Coronary artery (tissue), 2 donors: ENCODE results near the gene SCGB3A1.

Experiments used
- DNase-seq: peaks from one replicate; pipeline ENCODE4 v3.0.0-alpha.2; 2017; ENCODE audit warnings: low spot score
- H3K27ac ChIP-seq, 2 donors: fragments of 200-600 bp; sonication (generic); one replicate each; pipeline ENCODE4 v1.5.1; 2016 to 2019
- H3K4me3 ChIP-seq: fragments of 200-600 bp; sonication (generic); 2 replicates; pipeline ENCODE4 v1.5.1; 2016; ENCODE audit warnings: mild to moderate bottlenecking, moderate library complexity
- TF ChIP-seq, protein P1 (sequence below): fragments of 200-600 bp; sonication (generic); IDR thresholded peaks from one replicate; pipeline ENCODE4 v1.5.1; 2019; ENCODE audit warnings: antibody characterized with exemption

The SCGB3A1 gene

DNA sequence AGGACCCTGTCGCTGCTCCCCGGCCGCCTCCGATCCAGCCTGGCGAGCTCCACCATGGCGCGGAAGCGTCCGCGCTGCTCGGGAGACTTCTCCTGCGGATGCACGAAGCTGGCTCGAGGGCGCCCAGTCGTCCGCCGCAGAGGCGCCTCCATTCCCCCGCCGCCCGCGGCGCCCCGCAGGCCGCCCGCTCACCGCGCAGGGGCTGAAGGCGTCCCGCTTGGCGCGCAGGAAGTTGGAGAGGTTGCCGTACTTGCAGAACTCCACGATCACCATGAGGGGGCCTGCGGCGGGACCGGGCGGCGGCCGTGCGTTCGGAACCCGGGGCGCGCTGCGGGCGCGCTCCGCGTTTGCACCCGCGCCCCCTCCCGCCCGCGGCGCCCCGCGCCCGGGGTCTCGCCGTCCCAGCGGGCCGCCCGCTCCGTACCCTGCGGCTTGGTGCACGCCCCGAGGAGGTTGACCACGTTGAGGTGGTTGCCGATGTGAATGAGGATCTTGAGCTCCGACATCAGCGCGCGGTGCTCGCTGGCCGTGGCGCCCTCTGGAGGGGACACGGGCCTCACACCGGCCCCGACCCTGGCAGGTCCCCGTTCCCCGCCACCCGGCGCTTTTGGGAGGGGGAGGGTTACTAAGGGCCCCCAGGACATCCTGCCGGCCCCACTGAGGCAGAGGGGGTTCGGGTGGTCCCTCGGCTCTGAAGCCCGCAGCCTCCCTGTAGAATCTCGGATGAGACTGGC lies 27.7 kb upstream of the SCGB3A1 start:
- TF ChIP-seq, protein P1, sequence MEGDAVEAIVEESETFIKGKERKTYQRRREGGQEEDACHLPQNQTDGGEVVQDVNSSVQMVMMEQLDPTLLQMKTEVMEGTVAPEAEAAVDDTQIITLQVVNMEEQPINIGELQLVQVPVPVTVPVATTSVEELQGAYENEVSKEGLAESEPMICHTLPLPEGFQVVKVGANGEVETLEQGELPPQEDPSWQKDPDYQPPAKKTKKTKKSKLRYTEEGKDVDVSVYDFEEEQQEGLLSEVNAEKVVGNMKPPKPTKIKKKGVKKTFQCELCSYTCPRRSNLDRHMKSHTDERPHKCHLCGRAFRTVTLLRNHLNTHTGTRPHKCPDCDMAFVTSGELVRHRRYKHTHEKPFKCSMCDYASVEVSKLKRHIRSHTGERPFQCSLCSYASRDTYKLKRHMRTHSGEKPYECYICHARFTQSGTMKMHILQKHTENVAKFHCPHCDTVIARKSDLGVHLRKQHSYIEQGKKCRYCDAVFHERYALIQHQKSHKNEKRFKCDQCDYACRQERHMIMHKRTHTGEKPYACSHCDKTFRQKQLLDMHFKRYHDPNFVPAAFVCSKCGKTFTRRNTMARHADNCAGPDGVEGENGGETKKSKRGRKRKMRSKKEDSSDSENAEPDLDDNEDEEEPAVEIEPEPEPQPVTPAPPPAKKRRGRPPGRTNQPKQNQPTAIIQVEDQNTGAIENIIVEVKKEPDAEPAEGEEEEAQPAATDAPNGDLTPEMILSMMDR = no peak
- no peak overlapping the region for H3K27ac ChIP-seq
- peak overlapping the region; percentile 35 for H3K4me3 ChIP-seq
- DNase-seq = no peak

GRCh38 chr5:180618487-180618828 lies 27.2 kb upstream of the SCGB3A1 start:
- H3K27ac ChIP-seq = no peak overlapping the region
- H3K4me3 ChIP-seq = peak overlapping the region; percentile 35
- no peak for DNase-seq
- TF ChIP-seq, protein P1 = no peak

DNA sequence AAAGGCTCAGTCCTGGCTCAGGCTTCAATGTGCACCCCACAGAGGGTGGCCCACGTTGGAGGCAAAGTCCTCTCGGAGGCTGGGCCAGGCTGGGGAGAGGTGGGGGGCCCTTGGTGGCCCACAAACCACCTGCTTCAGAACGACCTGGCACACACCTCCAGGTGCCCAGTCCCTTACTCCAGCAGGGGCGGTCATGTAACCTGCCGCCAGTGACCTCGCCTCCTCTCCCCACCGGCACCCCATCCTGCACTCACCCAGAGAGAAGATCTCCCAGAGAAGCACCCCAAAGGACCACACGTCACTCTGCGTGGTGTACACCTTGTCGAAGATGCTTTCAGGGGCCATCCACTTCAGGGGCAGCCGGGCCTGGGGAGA lies 22.5 kb upstream of the SCGB3A1 start:
- TF ChIP-seq, protein P1 = no peak
- Histone ChIP-seq H3K27ac (no peak overlapping the region), H3K4me3 (no peak overlapping the region)
- no peak for DNase-seq

DNA sequence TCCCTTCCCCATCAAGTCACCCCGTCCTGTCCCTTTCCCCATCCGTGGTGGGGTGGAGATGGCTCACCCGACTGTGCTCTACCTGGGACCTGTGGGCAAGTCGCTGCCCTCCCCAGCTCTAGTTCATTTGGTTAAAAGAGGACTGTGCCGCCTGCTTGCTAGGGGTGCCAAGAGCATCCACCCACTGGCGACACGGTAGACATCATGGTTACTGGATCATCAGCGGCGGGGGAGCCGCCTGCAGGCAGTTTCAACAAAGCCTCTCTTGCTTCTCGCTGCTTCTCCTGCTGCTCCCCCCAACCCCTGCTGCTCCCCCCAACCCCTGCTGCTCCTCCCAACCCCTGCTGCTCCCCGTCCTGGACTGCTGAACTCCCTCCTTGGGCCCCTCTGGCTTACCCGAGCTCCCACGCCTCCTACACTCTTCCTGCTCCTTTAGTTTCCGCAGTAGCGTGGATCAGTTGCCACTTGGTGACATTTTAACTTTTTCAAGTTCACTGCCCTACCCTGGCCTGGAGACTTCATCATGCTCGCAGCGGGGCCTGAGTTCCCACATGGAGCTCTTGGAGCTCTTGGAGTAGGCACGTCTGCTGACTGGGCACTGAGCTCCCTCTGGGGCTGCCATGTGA lies 22.0 kb upstream of the SCGB3A1 start:
- TF ChIP-seq, protein P1 = no peak
- Histone ChIP-seq H3K27ac (no peak overlapping the region), H3K4me3 (no peak overlapping the region)
- no peak for DNase-seq

GRCh38 chr5:180612683-180613082 lies 21.4 kb upstream of the SCGB3A1 start:
- TF ChIP-seq, protein P1 = no peak
- no peak overlapping the region for H3K4me3 ChIP-seq
- no peak overlapping the region for H3K27ac ChIP-seq
- no peak for DNase-seq

DNA sequence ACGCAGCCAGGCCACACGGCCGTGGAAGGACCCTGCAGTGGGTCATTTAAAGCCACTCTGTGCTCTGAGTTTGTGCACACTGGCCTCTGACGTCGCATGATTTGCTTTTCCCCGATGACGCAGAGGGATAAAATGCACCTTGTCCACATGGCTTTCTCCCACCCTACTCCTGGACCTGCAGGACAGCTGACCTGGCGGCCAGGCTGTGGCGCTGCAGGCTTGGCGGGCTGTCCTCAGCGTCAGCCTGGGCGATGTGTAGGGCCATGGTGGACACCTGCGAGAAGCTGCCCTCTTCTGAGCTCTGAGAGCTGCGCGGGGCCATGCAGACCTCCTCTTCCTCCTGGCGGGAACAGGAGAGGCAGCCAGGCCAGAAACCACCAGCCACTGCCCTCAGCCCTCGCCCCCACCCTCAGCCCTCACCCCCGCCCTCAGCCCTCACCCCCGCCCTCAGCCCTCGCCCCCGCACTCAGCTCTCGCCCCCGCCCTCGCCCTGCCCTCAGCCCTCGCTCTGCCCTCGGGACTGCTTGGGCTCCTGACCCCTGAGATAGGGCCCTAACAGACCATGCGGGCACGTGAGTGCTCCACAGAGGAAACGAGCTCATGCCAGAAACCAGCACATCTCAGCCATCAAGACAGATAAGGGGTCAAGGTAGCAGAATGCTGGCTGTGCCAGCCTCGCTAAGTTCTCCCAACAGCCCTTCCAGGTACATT lies 20.0 kb upstream of the SCGB3A1 start:
- H3K27ac ChIP-seq = no peak overlapping the region
- TF ChIP-seq, protein P1 = no peak
- DNase-seq = no peak
- H3K4me3 ChIP-seq = no peak overlapping the region
